HK-2 (cell line): ENCODE data around the gene FASN.

ENCODE experiments used
- DNase-seq: peaks from one replicate; pipeline ENCODE4 v3.0.0-alpha.2; 2018; ENCODE audit not compliant: unreplicated experiment

FASN gene

DNA sequence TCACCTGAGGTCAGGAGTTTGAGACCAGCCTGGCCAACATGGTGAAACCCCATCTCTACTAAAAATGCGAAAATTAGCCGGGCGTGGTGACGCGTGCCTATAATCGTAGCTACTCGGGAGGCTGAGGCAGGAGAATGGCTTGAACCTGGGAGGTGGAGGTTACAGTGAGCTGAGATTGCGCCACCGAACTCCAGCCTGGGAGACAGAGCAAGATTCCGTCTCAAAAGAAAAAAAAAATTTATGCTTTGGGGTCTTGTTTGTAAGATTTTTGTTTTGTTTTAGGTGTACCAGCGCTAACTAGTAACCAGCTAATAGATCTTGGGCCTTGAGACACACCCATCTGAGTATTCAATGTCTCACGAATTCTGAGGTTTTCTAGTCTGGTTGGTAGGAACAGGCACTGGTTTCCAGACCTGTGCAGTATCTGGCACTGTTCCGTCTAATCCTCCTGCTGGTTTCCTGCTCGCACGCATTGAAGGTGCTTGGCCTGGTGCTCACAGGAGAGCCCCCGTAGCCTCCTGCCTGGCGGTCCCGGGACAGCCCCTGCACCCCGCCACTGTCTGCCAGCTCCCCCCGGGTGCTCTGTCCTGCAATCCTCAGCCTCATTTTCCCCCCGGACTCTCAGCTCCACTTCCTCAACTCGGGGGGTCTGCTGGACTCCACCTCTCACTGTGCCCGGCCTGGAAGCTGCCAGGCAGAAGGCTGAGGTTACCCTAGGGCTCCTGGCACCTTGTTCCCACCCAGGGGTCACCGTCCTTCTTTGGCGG, 21.8 kb downstream of the FASN start:
- no peak for DNase-seq

DNA sequence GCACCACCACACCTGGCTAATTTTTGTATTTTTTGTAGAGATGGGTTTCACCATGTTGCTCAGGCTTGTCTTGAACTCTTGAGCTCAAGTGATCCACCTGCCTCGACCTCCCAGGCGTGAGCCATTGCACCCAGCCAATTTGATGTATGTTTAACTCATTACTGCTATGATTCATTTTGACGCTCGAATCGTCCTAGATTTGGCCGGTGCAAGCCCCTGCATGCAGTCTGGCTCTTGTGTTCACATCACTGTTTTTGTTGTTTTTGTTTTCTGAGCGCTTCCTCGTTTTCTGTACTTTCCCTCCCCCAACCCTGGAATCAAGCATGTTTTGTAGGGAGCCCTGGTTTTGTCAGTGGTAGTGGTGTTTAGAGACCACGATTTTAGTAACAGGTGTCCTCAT, 24.6 kb downstream of the FASN start:
- DNase-seq, result no peak

DNA sequence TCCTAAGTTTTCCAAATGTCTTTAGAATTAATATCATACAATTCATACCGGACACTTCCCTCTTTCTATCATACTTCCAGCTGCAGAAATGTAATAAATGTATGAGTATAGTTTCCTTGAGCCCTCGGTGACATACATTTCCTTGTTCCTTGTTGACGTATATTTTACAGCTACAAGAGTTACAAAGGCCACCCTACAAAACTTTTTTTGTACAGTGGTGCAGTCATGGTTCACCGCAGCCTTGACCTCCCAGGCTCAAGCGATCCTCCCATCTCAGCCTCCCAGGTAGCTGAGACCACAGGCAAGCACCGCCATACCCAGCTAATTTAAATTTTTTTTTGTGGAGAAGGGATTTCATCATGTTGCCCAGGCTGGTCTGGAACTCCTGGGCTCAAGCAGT, 25.2 kb downstream of the FASN start:
- DNase-seq, result no peak

DNA sequence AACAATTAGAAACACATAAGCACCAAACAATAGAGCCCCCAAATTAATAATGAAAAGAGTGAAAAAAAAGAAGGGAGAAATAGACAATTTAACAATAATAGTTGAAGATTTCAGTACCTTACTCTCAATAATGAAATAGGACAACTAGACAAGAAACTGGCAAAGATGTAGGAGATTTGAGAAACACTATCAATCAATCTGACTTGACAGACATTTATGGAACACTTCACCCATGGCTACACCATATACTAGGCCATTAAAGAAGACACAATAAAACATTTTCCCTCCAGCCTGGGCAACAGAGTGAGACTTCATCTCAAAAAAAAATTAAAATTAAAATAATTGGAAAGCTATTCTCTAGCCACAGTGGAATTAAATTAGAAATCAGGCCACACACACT, 27.4 kb downstream of the FASN start:
- no peak for DNase-seq

DNA sequence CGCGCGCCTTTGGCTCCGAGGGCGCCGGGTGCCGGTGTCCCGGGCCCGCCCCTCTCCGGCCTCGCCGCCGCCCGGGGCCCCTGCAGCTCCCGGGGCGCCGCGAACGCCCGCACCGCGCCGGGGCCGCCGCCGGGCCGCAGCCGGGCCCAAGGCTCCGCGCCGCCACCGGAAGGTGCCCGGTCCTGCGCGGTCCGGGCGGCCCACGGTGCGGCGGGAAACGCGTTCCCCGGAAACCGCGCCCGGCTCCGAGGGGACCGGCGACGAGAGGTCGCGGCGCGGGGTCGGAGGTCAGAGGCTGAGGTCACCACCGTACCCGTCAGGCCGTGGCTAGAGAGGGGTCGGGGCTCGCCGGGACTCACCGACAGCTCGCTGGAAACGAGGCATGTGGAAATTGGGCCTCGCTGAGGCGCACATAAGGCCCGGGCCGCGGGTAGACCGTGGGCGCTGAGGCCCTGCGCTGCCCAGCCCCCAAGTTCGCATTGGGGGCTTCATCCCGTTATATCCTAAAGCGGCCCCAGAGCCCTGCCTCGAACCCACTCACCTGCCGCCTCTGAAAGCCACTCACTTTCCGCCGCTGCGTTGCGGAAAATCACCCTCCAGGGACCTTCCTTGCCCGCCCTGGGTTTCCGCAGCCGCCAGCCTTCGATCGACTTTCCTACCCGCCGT, 32.3 kb downstream of the FASN start, which contains the start of gene DUS1L:
Gene DUS1L (minus strand): TSS at position 167 of the 666 bp plus-strand sequence. CDS start 745 bp downstream, outside the sequence.
- peak; percentile 51 for DNase-seq

DNA sequence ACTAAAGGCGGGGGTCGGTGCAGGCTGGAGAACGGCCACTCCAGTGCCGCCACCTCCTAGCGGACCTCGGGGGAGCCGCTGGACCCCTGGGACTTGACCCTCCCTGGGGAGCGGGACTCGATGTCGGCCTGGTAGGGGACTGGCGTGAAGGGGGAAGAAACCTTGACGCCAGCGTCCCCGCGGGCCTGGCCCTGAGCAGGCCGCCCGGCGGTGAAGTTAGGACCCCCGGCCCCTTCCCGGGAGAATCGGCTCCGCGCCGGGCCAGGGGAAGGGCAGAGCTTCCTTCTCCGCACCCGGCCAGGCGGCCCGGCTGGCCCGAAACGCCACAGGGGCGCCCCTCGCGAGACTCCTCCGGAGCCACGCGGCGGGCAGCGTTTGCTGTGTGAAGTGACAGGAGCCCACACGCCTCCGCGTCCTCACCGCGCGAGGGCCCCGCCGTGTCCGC, 32.8 kb downstream of the FASN start:
- DNase-seq, result no peak

DNA sequence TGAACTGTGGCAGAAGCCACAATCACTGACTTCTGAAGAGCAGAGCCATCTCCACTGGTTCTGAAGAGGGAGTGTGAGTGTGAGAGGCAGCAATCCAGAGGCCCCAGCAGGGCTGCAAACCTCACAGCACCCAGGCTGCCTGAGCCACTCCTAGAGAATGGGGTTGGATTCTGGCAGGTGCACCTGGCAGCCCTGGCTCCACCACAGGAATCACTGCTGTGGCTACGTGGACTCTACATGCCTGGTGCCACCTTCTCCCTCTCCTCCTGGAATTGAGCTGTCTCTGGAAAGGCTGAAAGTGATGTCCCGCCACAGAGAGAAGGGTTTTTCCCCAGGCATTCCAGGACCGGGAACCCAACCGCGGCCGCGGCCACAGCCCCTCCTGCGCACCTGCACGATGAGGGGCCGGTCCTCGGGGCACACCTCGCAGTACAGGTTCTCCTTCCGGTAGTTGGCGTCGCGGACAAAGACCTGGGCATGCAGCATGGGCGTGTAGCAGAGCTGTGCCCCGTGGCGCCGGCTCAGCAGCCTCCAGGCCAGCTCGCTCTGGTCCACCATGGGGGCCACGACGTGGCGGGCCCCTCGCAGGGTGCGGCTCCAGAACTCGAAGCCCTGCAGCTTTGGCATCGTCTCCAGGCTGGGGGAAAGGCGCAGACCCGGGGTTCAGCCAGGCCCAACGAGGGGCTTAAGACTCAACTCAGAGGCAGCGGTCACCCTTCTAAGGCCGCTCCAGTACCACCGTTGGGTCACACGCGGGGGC, 33.4 kb downstream of the FASN start:
- peak; percentile 49 for DNase-seq

DNA sequence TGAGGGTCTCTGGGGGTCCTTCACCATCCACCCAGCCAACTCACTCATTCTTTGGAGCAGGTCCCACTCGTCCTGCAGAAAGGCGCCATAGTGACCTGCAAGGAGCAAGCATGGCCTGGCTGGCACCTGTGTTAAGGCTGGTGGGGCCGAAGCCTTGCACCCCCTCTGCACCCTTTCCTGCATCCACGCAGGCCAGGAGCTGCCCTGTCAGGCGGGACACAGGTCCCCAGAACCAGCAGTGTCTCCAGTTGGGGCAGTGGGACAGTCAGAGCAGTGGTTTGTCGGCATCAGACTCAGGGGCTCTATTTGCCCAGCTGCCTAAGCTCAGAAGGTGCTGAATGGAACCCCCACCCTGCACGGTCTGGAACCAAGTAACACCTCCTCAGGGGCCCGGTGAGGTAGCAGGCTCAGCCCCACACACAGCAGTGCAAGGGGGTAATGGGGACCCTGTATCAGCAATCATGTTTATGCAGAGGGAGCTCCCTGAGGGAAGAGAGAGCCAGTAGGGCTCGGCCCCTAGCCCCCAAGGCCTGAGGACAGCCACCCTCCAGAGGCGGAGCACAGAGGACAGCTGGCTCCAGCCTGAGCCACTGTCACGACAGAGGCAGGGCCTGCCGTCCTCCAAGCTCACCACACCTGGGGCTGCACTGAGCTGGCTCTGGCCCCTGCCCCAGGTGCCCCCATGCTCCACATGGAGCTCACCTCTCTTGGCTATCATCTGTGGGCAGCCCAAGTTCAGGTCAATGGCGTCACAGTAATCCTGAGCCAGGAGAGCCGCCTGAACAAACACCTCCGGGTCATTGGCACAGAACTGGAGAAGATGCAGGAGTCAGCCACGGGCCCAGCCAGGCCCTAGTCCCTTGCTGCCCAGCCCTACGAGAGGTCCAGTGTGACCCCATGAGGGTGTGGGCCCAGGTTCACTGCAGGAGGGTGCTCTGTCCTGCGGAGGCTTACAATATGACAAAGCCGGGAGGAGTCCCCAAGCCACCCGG, 34.3 kb downstream of the FASN start:
- DNase-seq, result no peak

DNA sequence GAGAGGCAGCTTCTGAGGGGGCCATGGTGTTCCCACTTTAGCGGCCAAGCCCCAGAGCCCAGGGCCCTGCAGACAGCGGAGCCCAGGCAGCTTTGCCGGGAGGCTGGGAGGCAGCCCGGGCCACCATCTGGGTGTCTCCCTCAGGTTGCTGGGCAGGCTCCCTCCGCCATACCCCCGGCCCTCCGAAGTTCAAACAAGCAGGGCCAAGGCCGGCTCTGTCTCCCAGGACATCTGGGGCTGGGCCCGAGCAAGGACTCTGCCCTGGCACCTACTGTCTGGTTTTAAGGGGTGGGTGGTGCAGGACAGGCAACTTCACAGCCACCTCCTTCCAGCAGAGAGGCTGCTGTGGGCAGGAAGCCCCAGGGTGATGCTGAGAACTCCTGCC, 35.1 kb downstream of the FASN start:
- DNase-seq, result no peak

DNA sequence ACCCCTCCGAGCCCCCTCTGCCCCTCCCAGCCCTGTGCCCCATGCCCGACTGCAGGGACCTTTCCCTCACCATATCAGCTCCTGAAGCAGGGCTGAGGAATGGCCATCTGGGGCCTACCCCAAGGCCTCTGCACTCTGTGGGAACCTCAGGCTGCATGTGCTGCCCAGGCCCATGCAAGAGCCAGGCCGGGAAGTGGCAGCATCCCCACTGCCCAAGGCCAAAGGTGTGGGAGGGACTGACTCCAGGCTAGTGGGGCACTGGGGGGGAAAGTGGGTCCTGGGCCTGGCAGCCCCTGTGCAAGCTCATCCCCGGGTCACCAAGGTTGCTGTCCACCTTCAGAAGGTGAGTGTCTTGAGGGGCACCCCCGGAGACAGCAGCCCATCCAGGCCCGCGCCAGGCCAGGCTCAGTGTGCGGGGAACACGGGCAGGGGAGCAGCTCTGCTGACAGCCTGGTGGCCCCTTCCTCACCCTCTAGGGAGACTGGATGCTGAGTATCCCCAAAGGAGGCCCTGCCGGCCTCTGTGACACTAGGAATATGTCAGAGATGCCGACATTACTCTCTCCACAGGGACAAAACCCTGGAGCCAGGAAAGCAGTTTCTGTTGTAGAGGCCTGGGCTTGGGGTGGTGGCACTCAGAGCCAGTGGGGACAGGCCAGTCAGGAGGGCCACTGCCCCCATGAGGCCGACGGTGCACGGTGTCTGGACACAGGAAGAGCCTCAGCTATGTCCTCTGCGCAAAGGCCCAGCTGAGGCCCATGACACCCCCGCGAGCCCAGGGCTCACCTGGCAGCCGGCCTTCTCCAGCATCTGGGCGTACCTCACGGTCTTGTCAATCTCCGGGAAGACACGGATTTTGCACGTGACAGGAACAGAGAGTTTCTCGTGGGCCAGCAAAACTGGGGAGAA, 35.7 kb downstream of the FASN start:
- no peak for DNase-seq

DNA sequence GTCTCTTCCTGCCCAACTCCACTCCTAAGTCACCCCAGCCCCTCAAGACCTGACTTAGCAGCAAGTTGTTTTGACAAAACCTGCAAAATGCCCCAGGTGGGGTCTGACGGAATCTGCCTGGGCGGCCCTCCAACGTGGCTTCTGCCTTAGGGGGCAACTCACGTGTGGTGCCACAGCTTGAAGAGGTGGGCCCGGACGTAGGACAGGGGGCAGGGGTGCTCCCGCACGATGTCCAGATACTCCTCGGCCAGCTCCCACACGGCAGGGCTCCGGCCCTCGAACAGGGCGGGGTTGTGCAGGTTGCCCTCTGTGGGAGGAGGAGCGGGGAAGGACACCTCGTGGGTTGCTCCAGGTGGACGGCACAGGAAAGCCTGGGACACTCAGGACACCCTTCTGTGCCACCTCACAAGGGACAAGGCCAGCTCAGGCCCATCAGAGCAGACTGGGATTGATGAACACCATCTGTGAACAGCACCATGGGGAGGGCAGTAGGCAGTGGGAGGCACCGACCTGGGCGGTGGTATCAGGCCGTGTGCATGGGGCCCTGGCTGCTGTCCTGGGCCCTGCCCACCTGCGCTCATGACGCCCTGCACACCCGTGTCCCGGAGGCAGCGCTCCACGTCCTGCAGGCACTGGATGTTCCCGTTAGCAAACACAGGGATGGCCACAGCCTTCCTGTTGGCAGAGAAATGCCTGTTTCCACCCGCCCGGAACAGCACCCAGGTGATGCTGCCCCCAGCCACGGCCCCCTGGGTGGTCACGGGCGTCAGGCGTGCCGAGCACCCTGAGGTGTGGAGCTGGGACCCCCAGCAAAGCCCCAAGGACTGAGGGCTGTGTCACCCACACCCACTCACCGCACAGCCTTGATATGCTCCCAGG, 36.8 kb downstream of the FASN start:
- DNase-seq, result no peak

DNA sequence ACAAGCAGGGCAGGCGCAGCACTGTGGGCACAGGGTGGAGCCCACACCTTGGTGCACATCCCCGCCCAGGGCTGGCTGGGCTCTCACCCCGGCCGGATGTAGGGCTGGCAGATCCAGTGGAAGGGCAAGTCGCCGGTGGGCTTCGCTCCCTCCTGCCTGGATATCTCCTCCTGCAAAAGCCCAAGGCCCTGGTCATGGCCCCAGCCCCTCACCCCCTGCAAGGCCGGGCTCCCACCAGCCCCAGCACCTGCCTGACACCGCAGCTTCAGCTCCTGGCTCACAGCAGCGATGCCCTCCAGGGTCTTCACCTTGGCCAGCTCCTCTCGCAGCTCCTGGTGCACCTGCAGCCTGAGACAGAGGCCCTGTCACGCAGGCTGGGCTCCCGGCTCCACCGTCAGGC, 37.4 kb downstream of the FASN start:
- DNase-seq, result no peak

DNA sequence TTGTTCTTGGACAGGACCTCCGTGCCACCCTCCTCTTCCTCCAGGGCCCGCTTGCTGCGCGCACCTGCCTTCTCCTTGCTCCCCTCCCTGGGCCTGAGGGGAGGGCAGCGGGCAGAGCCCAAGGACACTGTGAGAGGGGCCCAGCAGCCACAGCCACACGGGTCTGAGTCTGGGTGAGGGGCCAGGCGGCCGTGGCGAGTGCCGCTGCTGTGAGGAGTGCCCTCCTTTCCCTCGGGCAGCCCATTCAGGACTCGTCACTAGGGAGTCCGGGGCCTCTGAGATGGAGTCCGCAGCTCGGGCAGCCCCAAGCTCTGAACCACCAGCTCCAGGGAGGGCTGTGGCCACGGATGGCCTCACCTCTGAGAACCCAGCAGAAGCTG, 38.0 kb downstream of the FASN start:
- no peak for DNase-seq

DNA sequence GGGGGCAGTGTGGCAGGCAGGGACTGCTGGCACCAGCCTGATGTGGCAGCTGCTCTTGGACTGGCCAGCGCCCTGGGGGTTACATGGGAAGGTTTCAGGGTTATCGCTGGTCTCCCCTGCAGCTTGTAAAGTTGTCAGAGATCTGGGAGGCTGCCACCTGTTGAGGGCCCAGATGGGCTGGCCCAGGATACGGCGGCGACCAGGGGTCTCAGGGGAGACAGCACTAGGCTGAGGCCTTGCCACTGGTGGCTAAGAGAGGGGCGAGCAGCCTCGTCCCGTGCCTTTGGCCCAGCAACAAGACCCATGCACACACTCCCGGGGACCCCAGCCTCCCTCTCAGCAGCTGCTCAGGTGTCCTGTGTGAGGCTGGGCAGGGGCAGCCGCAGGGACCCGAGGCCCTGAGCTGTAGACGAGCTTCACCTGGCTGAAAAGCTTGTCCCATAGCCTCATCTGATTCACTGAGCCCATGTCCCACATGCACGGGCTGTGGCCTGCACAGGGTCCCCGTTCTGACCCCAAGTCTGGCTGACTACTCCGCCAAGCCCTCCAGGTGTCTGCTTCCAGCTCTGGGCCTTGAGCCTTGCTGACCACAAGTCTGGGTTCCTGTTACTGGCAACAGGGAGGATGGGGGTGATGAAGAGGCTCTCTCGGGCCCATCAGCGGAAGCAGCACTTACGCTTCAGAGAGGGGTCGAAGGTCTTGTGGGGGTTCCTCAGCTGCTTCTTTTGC, 38.6 kb downstream of the FASN start:
- no peak for DNase-seq

DNA sequence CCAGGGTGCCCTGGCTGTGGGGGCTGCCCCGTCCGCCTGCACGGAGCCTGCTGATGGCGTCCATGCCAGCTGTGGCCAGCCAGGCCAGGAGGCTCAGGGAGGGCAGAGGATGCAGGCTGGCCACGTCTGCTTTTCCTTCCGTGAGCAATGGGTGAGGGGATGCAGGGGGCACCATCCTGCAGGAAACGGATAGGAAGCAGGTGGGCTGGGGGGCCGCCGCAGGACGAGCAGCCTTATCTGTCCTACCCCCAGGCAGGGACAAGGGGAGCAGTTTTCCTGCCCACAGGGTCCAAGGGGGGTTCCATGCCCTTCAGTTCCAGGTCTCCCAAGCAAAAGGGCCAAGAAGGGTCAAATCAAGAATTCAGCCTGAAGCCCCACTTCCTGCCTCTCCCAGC, 39.2 kb downstream of the FASN start:
- DNase-seq, result no peak

DNA sequence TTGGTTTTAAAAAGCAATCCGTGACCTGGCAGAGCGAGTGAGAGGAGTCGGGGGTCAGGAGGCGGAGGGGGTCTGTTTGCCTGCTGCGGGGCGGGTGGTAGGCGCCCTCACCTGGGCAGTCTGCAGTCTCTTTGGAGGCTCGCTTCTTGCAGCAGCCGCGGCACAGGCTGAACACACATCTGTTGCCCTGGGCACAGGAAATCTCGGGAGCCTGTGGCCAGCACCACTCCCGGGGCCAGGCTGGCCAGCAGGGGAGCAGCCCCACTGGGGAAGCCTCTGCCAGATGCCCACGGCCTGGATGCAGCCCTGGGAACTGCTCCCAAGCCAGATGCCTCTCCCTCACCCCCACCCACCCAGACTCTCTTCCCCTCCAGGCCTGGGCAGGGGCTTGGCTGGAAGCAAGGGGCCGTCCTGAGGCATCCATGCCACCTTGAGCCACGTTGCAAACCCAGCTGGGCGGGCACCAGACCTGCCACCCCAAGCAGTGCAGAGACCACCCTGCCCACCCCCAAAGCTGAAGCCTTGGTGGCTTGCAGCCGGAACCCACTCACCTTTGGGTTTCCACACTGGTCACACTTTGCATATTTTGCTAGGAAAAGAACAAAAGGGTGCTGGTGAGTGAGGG, 39.7 kb downstream of the FASN start:
- no peak for DNase-seq

DNA sequence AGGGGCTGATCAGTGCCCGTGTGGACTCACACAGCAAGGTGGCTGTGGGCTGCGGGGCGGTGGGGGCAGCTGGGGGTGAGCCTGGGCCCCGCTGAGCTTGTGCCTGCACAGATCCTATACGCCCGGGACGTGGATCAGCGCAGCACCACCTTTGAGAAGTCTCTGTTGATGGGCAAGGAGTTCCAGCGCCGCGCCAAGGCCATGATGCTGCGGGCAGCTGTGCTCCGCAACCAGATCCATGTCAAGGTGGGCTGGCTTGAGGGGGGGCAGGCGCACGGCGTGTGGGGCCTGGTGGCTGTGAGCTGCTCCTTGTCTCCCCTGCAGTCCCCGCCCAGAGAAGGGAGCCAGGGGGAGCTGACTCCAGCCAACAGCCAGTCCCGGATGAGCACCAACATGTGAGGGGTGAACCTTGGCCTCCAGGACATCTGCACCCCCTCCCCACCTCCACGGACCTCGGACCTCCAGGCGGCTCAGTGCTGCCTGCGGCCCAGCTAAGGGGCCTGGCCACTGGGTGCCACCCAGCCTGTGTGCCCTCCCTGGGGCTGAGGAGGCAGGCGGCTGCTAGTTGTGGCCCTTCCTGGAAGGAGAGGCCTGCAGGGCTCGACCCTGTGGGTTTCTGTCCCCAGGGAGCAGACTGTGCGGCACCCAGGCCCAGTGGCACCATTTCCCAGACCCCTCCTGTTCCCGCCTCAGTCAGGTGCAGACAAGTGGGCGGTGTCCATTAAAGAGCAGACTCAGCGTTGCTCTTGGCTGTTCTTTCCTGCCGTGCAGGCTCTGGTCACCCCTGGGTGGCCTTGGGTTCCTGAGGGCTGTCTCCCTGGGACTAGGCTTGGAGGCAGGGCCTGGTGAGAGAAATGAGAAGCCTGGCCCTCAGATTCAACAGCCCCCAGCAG, 41.1 kb downstream of the FASN start:
- no peak for DNase-seq
